Retinal pigment epithelial cell (primary cell): ENCODE measurements around the gene TEX22.

Source experiments
- DNase-seq: peaks from one replicate; pipeline ENCODE4 v3.0.0-alpha.2; 2010; ENCODE audit warnings: low read depth
- H3K4me3 ChIP-seq: 2 replicates; pipeline ENCODE4 v1.5.1; 2011; ENCODE audit warnings: mild to moderate bottlenecking, low read length, control low read depth, moderate library complexity
- TF ChIP-seq, protein P1 (sequence below): conservative IDR thresholded peaks from 2 replicates; pipeline ENCODE4 v1.5.1; 2011; ENCODE audit warnings: low read depth, low read length, control low read depth, inconsistent platforms

TEX22 gene

DNA sequence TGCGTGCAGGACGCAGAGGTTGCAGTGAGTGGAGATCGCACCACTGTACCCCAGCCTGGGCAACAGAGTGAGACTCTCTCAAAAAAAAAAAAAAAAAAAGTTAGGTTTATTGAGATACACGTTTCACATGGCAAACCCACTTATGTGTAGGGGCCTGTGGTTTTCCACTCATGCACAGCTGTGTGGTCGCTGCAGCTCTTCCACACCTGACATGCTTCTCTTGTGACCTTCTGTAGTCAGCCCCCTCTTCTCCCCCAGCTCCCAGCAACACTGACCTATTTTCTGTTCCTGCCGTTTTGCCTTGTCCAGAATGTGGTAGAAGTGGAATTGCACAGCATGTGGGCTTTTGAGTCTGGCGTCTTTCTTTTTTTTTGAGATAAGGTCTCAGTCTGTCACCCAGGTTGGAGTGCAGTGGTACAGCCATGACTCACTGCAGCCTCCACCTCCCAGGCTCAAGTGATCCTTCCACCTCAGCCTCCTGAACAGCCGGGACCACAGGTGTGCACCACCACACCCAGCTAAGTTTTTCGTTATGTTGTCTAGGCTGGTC, 29.7 kb downstream of the TEX22 start:
- TF ChIP-seq, protein P1, sequence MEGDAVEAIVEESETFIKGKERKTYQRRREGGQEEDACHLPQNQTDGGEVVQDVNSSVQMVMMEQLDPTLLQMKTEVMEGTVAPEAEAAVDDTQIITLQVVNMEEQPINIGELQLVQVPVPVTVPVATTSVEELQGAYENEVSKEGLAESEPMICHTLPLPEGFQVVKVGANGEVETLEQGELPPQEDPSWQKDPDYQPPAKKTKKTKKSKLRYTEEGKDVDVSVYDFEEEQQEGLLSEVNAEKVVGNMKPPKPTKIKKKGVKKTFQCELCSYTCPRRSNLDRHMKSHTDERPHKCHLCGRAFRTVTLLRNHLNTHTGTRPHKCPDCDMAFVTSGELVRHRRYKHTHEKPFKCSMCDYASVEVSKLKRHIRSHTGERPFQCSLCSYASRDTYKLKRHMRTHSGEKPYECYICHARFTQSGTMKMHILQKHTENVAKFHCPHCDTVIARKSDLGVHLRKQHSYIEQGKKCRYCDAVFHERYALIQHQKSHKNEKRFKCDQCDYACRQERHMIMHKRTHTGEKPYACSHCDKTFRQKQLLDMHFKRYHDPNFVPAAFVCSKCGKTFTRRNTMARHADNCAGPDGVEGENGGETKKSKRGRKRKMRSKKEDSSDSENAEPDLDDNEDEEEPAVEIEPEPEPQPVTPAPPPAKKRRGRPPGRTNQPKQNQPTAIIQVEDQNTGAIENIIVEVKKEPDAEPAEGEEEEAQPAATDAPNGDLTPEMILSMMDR, result no peak
- H3K4me3 ChIP-seq, result no peak overlapping the region
- no peak for DNase-seq

- no peak for DNase-seq
- no peak overlapping the region for H3K4me3 ChIP-seq
- TF ChIP-seq, protein P1, result no peak
Observed at GRCh38 chr14:105430042-105430441, 31.7 kb downstream of the TEX22 start.

DNA sequence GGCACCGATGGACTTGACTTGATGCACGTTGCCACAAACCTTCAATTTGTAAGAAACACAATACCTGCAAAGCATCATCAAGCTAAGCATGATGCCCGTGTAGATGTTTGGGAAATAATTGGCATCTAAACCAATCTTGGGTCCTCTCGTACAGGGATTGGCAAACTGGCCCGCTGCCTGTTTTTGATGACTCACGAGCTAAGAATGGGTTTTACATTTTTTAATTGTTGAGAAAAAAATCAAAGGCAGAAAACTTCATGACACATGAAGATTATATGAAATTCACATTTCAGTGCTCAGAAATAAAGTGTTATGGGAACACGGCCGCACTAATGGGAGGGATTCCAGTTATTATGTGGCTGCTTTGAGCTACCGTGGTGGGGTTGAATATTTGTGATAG, 32.2 kb downstream of the TEX22 start:
- DNase-seq, result peak; percentile 86

DNA sequence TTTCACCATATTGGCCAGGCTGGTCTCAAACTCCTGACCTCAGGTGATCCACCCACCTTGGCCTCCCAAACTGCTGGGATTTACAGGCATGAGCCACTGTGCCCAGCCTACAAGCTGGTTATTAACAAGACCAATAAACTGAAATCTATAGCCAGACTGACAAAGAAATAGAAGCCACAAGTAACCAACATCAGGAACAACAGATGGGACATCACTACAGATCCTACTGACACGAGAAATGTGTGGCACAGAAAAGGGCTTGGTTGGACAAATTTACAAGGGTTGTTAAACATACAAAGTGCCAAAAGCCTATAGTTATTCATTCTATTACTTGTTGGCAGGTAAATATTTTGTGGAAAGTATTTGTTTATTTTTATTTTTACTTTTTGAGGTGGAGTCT, 32.9 kb downstream of the TEX22 start:
- no peak for DNase-seq
- no peak overlapping the region for H3K4me3 ChIP-seq
- TF ChIP-seq, protein P1, result no peak

More for the DNA sequence above, 32.2 kb downstream of the TEX22 start:
- TF ChIP-seq, protein P1, result no peak
- H3K4me3 ChIP-seq, result no peak overlapping the region

- no peak for DNase-seq
- TF ChIP-seq, protein P1, result no peak
- H3K4me3 ChIP-seq, result no peak overlapping the region
Observed at GRCh38 chr14:105432657-105433056, 34.3 kb downstream of the TEX22 start.

GRCh38 chr14:105433161-105433605, 34.8 kb downstream of the TEX22 start:
- no peak overlapping the region for H3K4me3 ChIP-seq
- DNase-seq, result no peak
- TF ChIP-seq, protein P1, result no peak

DNA sequence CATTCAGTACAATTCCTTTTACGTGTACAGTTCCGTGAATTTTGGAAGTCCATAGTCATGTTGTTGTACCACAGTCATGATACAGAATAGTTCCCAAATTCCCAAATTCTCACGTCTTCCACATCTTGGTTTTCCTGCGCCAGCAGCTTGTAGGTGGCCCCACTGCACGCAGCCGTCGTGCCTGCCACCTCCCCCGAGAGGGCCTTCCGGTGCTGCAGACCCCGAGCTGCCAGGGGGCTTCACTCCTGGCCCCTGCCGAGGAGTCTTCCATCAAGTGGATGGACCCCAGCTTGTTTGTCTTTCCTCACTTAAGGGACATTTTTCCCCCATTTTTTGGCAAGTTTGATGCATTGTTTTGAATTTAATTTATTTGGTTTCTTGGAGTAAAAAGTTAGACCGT, 38.1 kb downstream of the TEX22 start:
- no peak overlapping the region for H3K4me3 ChIP-seq
- DNase-seq, result no peak
- TF ChIP-seq, protein P1, result no peak
